HG02943 (cell line): ENCODE results near the gene CDC40.
"Not testable (repeated sequence)": the region's sequence is repeated elsewhere in the genome, so short reads cannot be mapped to it uniquely, and the experiment has no call there.

ENCODE experiments used
- ATAC-seq: cut with Tn5 transposase; IDR thresholded peaks from one replicate; pipeline ENCODE4 v1.9.1; 2021; ENCODE audit warnings: mild to moderate bottlenecking, low read depth, moderate library complexity; ENCODE audit not compliant: unreplicated experiment

The CDC40 gene

GRCh38 chr6:110198561-110198960 is 18.3 kb downstream of the CDC40 start:
- no peak for ATAC-seq

GRCh38 chr6:110201151-110201884 is 21.1 kb downstream of the CDC40 start:
- ATAC-seq, result no peak

GRCh38 chr6:110207652-110208051 is 27.4 kb downstream of the CDC40 start:
- no peak for ATAC-seq

- ATAC-seq, result no peak
Observed at GRCh38 chr6:110211753-110212152, 31.5 kb downstream of the CDC40 start.

GRCh38 chr6:110214338-110214737 is 34.1 kb downstream of the CDC40 start:
- no peak for ATAC-seq

GRCh38 chr6:110216140-110216539 is 35.9 kb downstream of the CDC40 start:
- ATAC-seq, result no peak

- ATAC-seq, result no peak
Observed at GRCh38 chr6:110217266-110217665, 37.0 kb downstream of the CDC40 start.

- ATAC-seq, result no peak
Observed at GRCh38 chr6:110221738-110222137, 41.5 kb downstream of the CDC40 start.

- ATAC-seq, result no peak
Observed at GRCh38 chr6:110226261-110226660, 46.0 kb downstream of the CDC40 start.

GRCh38 chr6:110232450-110232849 is 52.2 kb downstream of the CDC40 start:
- no peak for ATAC-seq

- peak; percentile 84 for ATAC-seq
Observed at GRCh38 chr6:110233770-110234374, 53.6 kb downstream of the CDC40 start.

GRCh38 chr6:110236007-110236406 is 55.8 kb downstream of the CDC40 start:
- ATAC-seq, result not testable (repeated sequence)

- no peak for ATAC-seq
Observed at GRCh38 chr6:110239526-110240274, 59.5 kb downstream of the CDC40 start.

- not testable (repeated sequence) for ATAC-seq
Observed at GRCh38 chr6:110244621-110245020, 64.4 kb downstream of the CDC40 start.

GRCh38 chr6:110246378-110246777 is 66.2 kb downstream of the CDC40 start:
- no peak for ATAC-seq

GRCh38 chr6:110246900-110247546 is 66.8 kb downstream of the CDC40 start:
- no peak for ATAC-seq

- ATAC-seq, result no peak
Observed at GRCh38 chr6:110250058-110250457, 69.8 kb downstream of the CDC40 start.

- ATAC-seq, result no peak
Observed at GRCh38 chr6:110250838-110251237, 70.6 kb downstream of the CDC40 start.

- no peak for ATAC-seq
Observed at GRCh38 chr6:110255211-110255750, 75.1 kb downstream of the CDC40 start.

GRCh38 chr6:110256366-110256765 is 76.1 kb downstream of the CDC40 start:
- ATAC-seq, result no peak

- ATAC-seq, result no peak
Observed at GRCh38 chr6:110265273-110265672, 85.0 kb downstream of the CDC40 start.
